SKM-1 (cell line): ENCODE results near the gene ABCC1.
"Not testable (repeated sequence)": the region's sequence is repeated elsewhere in the genome, so short reads cannot be mapped to it uniquely, and the experiment has no call there.

Experiments used
- DNase-seq: peaks from one replicate; lab custom pipeline; 2025; ENCODE audit not compliant: unreplicated experiment; lab: John Stamatoyannopoulos, UW

ABCC1 gene

GRCh38 chr16:16076423-16076813 is 127.0 kb downstream of the ABCC1 start:
- DNase-seq: no peak

DNA sequence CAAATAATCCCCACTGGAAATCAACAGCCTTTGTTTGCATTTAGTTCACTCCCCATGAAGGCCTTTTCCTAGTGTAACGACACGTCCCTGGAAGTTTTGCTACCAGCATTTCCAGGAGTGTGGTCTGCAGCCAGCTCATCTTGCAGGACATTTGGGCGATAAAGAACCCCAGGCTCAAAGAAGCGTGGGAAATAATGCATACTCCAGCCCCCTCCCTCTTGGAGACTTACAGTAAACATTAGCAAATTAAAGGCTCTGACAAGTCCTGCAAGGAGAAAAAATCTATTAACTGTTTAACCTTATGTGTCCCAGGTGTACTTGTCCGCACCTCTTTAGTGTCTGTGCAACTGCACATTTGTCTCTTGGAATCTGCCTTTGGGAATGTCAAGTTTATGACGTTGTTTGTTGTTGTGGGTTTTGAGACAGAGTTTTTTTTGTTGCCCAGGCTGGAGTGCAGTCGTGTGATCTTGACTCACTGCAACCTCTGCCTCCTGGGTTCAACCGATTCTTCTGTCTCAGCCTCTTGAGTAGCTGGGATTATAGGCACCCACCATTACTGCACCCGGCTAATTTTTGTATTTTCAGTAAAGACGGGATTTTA is 131.1 kb downstream of the ABCC1 start:
- no peak for DNase-seq

DNA sequence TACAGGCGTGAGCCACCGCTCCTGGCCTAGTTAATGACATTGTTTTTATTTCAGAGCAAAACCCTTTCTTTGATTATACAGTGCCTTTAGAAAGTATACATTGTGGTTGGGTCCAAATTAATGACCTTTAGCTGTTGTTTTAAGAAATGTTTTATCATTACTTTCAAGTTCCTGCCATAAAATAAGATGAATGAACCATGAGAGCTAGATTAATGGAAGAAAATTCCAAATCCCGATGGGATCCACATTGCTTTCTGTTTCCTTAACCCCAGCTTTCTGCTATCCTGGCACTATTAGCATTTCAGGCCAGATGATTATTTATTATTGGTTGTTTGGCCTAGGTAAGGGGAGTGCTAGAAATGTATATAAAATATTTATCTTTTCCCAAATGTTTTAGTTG is 131.7 kb downstream of the ABCC1 start:
- no peak for DNase-seq

GRCh38 chr16:16082255-16082654 is 132.8 kb downstream of the ABCC1 start:
- DNase-seq: no peak

GRCh38 chr16:16083421-16084156 is 134.2 kb downstream of the ABCC1 start:
- DNase-seq: no peak

DNA sequence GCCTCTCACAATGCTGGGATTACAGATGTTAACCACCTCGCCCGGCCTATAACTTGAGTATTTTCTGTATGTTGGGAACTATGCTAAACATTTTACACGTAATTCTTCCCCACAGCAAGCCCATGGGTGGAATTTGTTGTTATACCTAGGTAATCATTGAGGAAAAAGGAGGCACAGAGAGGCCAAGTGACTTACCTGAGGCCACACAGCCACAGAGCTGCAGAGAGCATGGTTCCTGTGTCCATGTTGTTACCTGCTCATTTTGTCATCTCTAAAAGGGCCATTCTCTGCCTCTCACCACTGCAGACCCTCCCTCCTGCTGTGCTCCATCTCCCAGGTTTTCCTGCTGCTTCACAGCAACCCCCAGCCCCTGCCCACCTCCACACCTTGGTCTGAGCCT is 135.5 kb downstream of the ABCC1 start:
- DNase-seq: no peak

DNA sequence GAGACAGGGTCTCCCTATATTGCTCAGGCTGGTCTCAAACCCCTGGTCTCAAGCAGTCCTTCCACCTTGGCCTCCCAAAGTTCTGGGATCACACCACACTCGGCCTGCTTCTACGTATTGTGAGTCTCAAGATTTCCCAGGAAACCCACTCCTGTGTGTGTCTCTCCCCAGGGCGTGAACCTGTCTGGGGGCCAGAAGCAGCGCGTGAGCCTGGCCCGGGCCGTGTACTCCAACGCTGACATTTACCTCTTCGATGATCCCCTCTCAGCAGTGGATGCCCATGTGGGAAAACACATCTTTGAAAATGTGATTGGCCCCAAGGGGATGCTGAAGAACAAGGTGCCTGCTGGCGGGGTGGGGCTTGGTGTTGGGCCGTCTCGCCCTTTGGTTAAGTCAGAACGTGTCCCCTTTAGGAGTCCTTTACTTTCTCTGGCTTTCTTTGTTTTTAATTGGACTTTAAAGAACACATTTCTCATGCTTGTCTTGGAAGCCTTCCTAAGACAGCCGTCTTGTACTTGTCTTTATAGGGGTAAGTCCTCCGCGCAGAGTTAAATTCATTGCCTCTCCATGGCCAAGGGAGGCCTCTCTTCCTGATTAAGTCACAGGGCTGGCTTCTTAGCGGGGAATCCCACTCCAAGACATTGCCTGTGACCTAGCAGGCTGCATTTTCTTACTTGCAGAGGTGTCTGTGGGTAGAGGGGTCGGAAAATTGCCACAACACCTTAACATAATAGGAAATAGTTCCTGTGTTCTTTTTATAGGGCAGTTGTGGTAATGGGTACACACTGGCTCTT is 137.4 kb downstream of the ABCC1 start:
- no peak for DNase-seq

GRCh38 chr16:16090238-16090637 is 140.8 kb downstream of the ABCC1 start:
- DNase-seq: no peak

GRCh38 chr16:16092925-16093627 is 143.7 kb downstream of the ABCC1 start:
- DNase-seq: no peak

- DNase-seq: no peak
These were observed 144.4 kb downstream of the ABCC1 start for GRCh38 chr16:16093628-16094332.

- no peak for DNase-seq
These were observed 146.2 kb downstream of the ABCC1 start for GRCh38 chr16:16095646-16096045.

DNA sequence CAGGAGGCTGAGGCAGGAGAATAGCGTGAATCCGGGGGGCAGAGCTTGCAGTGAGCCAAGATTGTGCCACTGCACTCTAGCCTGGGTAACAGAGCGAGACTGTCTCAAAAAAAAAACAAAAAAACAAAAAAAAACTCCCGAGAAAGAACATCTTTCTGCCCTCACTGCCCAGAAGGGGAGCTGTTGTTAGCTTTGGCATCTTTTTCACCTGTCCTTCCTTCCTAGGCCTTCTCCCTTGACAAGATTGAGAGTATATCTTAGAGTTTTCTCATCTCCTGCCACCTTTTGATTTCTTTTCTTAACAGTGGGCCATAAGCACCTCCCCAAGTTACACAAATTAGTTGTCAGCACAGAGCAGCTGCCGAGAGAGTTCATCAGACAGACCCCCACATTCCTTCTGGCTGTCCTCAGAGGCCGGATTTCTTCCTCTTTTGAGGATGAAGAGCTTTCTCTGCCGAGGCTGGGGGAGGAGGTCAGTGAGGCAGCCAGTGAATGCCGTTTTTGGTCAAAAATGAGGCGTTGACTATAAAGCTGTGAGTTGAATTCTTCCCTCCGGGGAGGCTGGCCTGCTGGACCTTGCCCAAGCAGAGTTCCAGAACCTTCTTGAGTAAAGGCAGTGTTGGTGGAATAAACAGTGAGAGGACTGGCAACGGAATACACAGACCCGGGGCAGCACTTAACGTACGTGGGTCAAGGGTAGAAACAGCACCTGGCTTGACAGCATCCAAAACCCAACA is 146.9 kb downstream of the ABCC1 start:
- no peak for DNase-seq

- DNase-seq: no peak
These were observed 147.4 kb downstream of the ABCC1 start for GRCh38 chr16:16096858-16097213.

GRCh38 chr16:16099320-16099719 is 149.9 kb downstream of the ABCC1 start:
- no peak for DNase-seq

GRCh38 chr16:16100631-16101030 is 151.2 kb downstream of the ABCC1 start:
- no peak for DNase-seq

DNA sequence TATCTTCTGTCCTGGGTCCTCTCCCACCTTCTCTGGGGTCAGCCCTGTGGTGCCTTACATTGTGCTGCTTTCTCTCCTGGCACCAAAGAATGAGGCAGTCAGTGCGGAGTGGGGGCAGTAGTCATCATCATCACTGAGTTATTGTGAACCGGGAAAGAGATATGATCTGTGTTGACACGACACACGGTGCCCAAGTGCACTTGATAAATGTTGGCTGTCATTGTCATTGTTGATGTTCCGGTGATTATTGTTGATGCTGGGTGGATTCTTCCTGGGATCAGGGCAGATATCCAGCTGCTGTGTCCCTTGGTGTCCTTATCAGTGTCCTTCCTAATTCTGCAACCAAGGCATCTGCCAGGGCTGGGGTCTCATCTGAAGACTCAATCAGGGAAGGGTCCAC is 152.2 kb downstream of the ABCC1 start:
- no peak for DNase-seq

DNA sequence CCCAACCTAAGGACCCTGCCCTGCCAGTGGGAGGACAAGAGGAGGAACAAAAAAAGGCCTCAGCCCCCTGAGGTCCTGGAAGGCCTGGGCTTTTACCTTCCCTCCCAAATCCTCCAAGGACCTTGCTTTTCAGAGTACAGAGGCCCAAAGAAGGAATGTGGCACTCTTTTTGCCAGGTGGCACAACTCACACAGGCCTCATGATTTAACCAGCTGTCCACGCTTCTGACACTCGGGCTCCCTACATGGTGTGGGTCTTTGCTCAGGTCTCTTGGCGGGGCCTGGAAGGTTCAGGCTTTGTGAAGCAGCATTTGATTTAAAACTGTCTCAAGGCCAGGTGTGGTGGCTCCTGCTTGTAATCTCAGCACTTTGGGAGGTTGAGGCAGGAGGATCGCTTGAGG is 153.3 kb downstream of the ABCC1 start:
- DNase-seq: no peak

DNA sequence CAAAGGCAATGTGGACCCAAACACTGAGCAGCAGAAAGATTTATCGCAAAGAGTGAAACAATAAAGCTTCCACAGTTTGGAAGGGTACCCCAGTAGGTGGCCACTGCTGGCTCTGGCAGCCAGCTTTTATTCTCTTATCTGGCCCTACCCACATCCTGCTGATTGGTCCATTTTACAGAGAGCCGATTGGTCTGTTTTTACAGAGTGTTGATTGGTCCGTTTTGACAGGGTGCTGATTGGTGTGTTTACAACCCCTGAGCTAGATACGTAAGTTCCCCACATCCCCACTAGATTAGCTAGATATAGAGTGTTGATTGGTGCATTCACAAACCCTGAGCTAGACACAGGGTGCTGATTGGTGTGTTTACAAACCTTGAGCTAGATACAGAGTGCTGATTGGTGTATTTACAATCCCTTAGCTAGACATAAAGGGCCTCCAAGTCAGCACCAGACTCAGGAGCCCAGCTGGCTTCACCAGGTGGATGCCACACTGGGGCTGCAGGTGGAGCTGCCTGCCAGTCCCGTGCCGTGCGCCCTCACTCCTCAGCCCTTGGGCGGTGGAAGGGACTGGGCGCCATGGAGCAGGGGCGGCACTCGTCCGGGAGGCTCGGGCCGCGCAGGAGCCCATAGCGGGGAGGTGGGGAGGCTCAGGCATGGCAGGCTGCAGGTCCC is 154.9 kb downstream of the ABCC1 start:
- DNase-seq: not testable (repeated sequence)

GRCh38 chr16:16104804-16105141 is 155.4 kb downstream of the ABCC1 start:
- not testable (repeated sequence) for DNase-seq

DNA sequence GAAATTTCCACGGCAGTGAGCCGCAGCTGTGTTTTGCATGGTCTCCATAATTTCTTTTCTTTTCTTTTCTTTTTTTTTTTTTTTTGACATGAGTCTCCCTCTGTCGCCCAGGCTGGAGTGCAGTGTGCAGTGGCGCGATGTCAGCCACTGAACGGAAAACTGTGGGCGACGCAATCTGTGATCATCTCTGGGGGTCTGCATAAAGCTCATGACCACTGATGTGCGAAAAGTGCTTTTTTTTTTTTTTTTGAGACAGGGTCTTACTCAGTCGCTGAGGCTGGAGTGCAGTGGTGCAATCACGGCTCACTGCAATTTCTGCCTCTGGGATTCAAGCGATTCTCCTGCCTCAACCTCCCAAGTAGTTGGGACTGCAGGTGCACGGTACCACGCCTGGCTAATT is 156.2 kb downstream of the ABCC1 start:
- DNase-seq: no peak
